ENCODE results near the gene NET1. TPM values are rescaled to one million over a fixed set of nuclear protein-coding genes. Genes with fewer than 3 reads are reported as not detected.

NET1 gene
- polyA plus RNA-seq, 2 of the 4 experiments (the other 2 are of a cell fraction) = 42.9 to 132 TPM

DNA sequence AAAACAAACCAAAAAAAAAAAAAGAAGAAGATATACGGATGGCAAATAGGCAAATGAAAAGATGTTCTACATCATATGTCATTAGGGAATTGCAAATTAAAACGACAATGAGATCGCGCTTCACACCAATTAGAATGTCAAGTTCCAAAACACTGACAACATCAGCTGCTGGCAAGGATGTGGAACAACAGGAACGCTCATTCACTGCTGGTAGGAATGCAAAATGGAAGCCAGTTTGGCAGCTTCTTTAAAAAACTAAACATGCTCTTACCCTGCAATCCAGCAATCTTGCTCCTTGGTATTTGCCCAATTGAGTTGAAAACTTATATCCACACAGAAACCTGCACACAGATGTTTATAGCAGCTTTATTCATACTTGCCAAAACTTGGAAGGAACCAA, 52.2 kb downstream of the NET1 start:
- H3K27ac ChIP-seq = no peak overlapping the region
- FAIRE-seq (no peak), ATAC-seq (no peak), DNase-seq (ENCODE audit: low read depth in 1 of 2, low spot score in 1 of 2) (no peak)
- no peaks in the 10 kb centered on the region for H3K9me3 ChIP-seq
- no peak overlapping the region for H3K4me3 ChIP-seq
- POLR2A ChIA-PET = no interaction called here
- H3K4me2 ChIP-seq = no peak overlapping the region
- CTCF ChIA-PET = interaction anchor here (0.6 to 5.6 kb wide), 3 partner anchors 19 to 543 kb away, joined by 3 to 33 read pairs (median 3); no protein-coding TSS in a partner anchor
- TF ChIP-seq SREBF2 (IDR thresholded peaks at IDR 0.05) (no peak), TFCP2L1 (CRISPR knock-in tag; IDR thresholded peaks at IDR 0.05) (no peak), JUN (IDR thresholded peaks at IDR 0.05) (no peak), CTCF (IDR thresholded peaks at IDR 0.05) (no peak)
- H3K4me1 ChIP-seq = peaks cover 6% of the 10 kb centered on the region; the same call in 1 of the 3 replicates
- 79% methylated on average over 5 of the region's 5 CpGs for WGBS (ENCODE audit: missing lambda C conversion rate)

- H3K27ac ChIP-seq = peak overlapping the region in 1 of 2 experiments; percentile 34; a peak in 2 of 6 replicates
- FAIRE-seq (no peak), DNase-seq (ENCODE audit: low read depth in 1 of 2, low spot score in 1 of 2) (no peak), ATAC-seq (peak in 1 of 2 experiments; percentile 4; a peak in 1 of 6 replicates)
- TF ChIP-seq E2F6 (IDR thresholded peaks at IDR 0.05; ENCODE audit: borderline replicate concordance, low read depth) = no peak
- no peak for TF ChIP-seq TFCP2L1 (CRISPR knock-in tag; IDR thresholded peaks at IDR 0.05)
- TF ChIP-seq ESRRA (IDR thresholded peaks at IDR 0.05; ENCODE audit: borderline replicate concordance, low read length) = no peak
- no peak for TF ChIP-seq ZSCAN20 (CRISPR knock-in tag; IDR thresholded peaks at IDR 0.05)
- no peak for TF ChIP-seq HDAC2 (IDR thresholded peaks at IDR 0.05)
- TF ChIP-seq HOXB13 (CRISPR knock-in tag; IDR thresholded peaks at IDR 0.05; ENCODE audit: low read depth) = no peak
- no peak for TF ChIP-seq POLR2AphosphoS2 (conservative IDR thresholded peaks at IDR 0.05; ENCODE audit: low read length)
- no peak for TF ChIP-seq ELK1 (IDR thresholded peaks at IDR 0.05; ENCODE audit: low read depth, low read length)
- TF ChIP-seq FOXS1 (CRISPR knock-in tag; IDR thresholded peaks at IDR 0.05) = no peak
- TF ChIP-seq ZC3H11A (IDR thresholded peaks at IDR 0.05) = no peak
- TF ChIP-seq, protein P1, sequence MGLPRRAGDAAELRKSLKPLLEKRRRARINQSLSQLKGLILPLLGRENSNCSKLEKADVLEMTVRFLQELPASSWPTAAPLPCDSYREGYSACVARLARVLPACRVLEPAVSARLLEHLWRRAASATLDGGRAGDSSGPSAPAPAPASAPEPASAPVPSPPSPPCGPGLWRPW (IDR thresholded peaks at IDR 0.05) = no peak
- no peak for TF ChIP-seq SREBF2 (IDR thresholded peaks at IDR 0.05)
- TF ChIP-seq RCOR1 (IDR thresholded peaks at IDR 0.05; ENCODE audit: low read depth, low read length) = no peak
- TF ChIP-seq ATOH8 (CRISPR knock-in tag; IDR thresholded peaks at IDR 0.05; ENCODE audit: low read depth) = no peak
- TF ChIP-seq CEBPB (IDR thresholded peaks at IDR 0.05) = no peak
- no peak for TF ChIP-seq RARB (CRISPR knock-in tag; IDR thresholded peaks at IDR 0.05)
- no peak overlapping the region for H3K4me2 ChIP-seq
- H3K4me1 ChIP-seq = peaks cover 6% of the 10 kb centered on the region; the same call in 1 of the 3 replicates
- ChIA-PET CTCF (interaction anchor here (5.6 kb wide), 1 partner anchor 157 kb away, joined by 33 read pairs; no protein-coding TSS in a partner anchor), POLR2A (no interaction called here)
- H3K4me3 ChIP-seq = no peak overlapping the region
- no peaks in the 10 kb centered on the region for H3K9me3 ChIP-seq
- WGBS (ENCODE audit: missing lambda C conversion rate) = 86% methylated on average over 12 of the region's 12 CpGs
These were observed 53.7 kb downstream of the NET1 start for GRCh38 chr10:5465976-5466450.
